HepG2 (cell line): Measurements from ENCODE around the gene FAAP100. TPM values are rescaled to one million over a fixed set of nuclear protein-coding genes. Genes with fewer than 3 reads are reported as not detected.

Experiments
- AGO2 ChIP-seq: fragments of 200-400 bp; formaldehyde crosslinking; optimal IDR thresholded peaks from 2 replicates; pipeline ENCODE3; 2017; ENCODE audit warnings: mild to moderate bottlenecking, low read depth, low read length, moderate library complexity
- ATAD3A ChIP-seq: sonication (generic); formaldehyde crosslinking; IDR thresholded peaks from 2 replicates; pipeline ENCODE4 v1.4.0; 2020; ENCODE audit warnings: missing genetic modification reagents
- E2F2 ChIP-seq: sonication (generic); formaldehyde crosslinking; IDR thresholded peaks from 2 replicates; pipeline ENCODE4 v1.4.0; 2020; ENCODE audit warnings: missing genetic modification reagents, borderline replicate concordance
- FOXC1 ChIP-seq: sonication (generic); formaldehyde crosslinking; IDR thresholded peaks from 2 replicates; pipeline ENCODE4 v1.8.0; 2022; ENCODE audit warnings: mild to moderate bottlenecking, missing genetic modification reagents, borderline replicate concordance
- GATAD2A ChIP-seq: IDR thresholded peaks from 2 replicates; pipeline ENCODE4 v1.6.1; 2016
- HNRNPL ChIP-seq: fragments of 200-400 bp; formaldehyde crosslinking; IDR thresholded peaks from 2 replicates; pipeline ENCODE4 v1.6.1; 2017; ENCODE audit warnings: mild to moderate bottlenecking, low read depth, low read length
- ISL2 ChIP-seq: sonication (generic); formaldehyde crosslinking; IDR thresholded peaks from 2 replicates; pipeline ENCODE4 v1.5.0; 2020; ENCODE audit warnings: missing genetic modification reagents
- POLR2G ChIP-seq: fragments of 200-400 bp; formaldehyde crosslinking; IDR thresholded peaks from 2 replicates; pipeline ENCODE4 v1.6.1; 2018; ENCODE audit warnings: mild to moderate bottlenecking, low read depth, low read length, moderate library complexity
- RBFOX2 ChIP-seq: fragments of 200-400 bp; formaldehyde crosslinking; IDR thresholded peaks from 2 replicates; pipeline ENCODE4 v1.6.1; 2017; ENCODE audit warnings: low read depth, mild to moderate bottlenecking, low read length
- ZBTB7A ChIP-seq: sonication (generic); formaldehyde crosslinking; IDR thresholded peaks from 2 replicates; pipeline ENCODE4 v1.8.0; 2022; ENCODE audit warnings: mild to moderate bottlenecking, missing genetic modification reagents
- ZNF142 ChIP-seq: sonication (generic); formaldehyde crosslinking; IDR thresholded peaks from 2 replicates; pipeline ENCODE4 v1.4.0; 2020; ENCODE audit warnings: missing genetic modification reagents
- ZNF280D ChIP-seq: sonication (generic); formaldehyde crosslinking; IDR thresholded peaks from 2 replicates; pipeline ENCODE4 v1.5.1; 2020; ENCODE audit warnings: mild to moderate bottlenecking, missing genetic modification reagents
- ZNF749 ChIP-seq: sonication (generic); formaldehyde crosslinking; IDR thresholded peaks from 2 replicates; pipeline ENCODE4 v1.8.0; 2022; ENCODE audit warnings: mild to moderate bottlenecking, missing genetic modification reagents, moderate library complexity, borderline replicate concordance
- ZNF768 ChIP-seq: sonication (generic); formaldehyde crosslinking; IDR thresholded peaks from 2 replicates; pipeline ENCODE4 v1.4.0; 2020; ENCODE audit warnings: missing genetic modification reagents
- ZNF83 ChIP-seq: sonication (generic); formaldehyde crosslinking; IDR thresholded peaks from 2 replicates; pipeline ENCODE4 v1.4.0; 2020; ENCODE audit warnings: missing genetic modification reagents, mild to moderate bottlenecking, borderline replicate concordance
- polyA plus RNA-seq, 8 experiments: library from polyadenylated mRNA; depleted of rRNA in 3 of 8; stranded (reverse) in 7 of 8; unstranded in 1 of 8; fragments of >200 nt; fragmentation: Illumina TruSeq in 4 of 8; extraction: Trizol in 4 of 8; gene quantifications; 2 replicates each; pipeline versions ENCODE4 v1.2.1 to v1.2.3, GENCODE V29; 2011 to 2016; ENCODE audit warnings: low read depth in 4 of 8, missing spikeins in 1 of 8, mixed read lengths in 1 of 8; ENCODE audit not compliant: insufficient read depth in 1 of 8
- total RNA-seq, 5 experiments: library from RNA; depleted of rRNA; stranded (reverse); fragments of >200 nt; fragmentation: Illumina TruSeq; extraction: Trizol; gene quantifications; 2 replicates each; pipeline ENCODE4 v1.2.3, GENCODE V29; 2016; ENCODE audit warnings: low read depth in 1 of 5

The FAAP100 gene
- total and polyA plus RNA-seq, 2 of the 13 experiments (the other 11 are each of a cell fraction or from before 2014, with no cell fraction given) = 7.6 to 20.8 TPM

- peak; percentile 59; the same call in 1 of the 2 replicates for TF ChIP-seq ZNF280D (CRISPR knock-in tag)
- TF ChIP-seq FOXC1 (CRISPR knock-in tag) = no peak
- no peak for TF ChIP-seq E2F2
- no peak for TF ChIP-seq GATAD2A (CRISPR knock-in tag)
- no peak for TF ChIP-seq ZNF83 (CRISPR knock-in tag)
- 0 out of 2 replicates have a peak, but pooled peaks have one; percentile 14 for TF ChIP-seq ATAD3A (CRISPR knock-in tag)
- TF ChIP-seq POLR2G = peak; percentile 11; the same call in 1 of the 2 replicates
- TF ChIP-seq ZNF142 (CRISPR knock-in tag) = no peak
- TF ChIP-seq AGO2 = peak; percentile 73
- peak; percentile 80 for TF ChIP-seq RBFOX2
- TF ChIP-seq ZBTB7A (CRISPR knock-in tag) = no peak
- TF ChIP-seq ISL2 = no peak
- TF ChIP-seq ZNF749 (CRISPR knock-in tag) = peak; percentile 74; the same call in 1 of the 2 replicates
- TF ChIP-seq ZNF768 (CRISPR knock-in tag) = peak; percentile 34; the same call in 1 of the 2 replicates
- TF ChIP-seq HNRNPL = peak; percentile 85; the same call in 1 of the 2 replicates
These were observed 41.2 kb downstream of the FAAP100 start (continued) for GRCh38 chr17:81510785-81511553.
